ENCODE data around the gene GPR148.

- peak; percentile 7 to 13 for TF ChIP-seq CTCF (conservative IDR thresholded peaks at IDR 0.05 in 1 of 2, IDR thresholded peaks at IDR 0.05 in 1 of 2; ENCODE audit: extremely low read depth in 1 of 2, insufficient read depth in 1 of 2, low read depth in 1 of 2, low read length in 2 of 2)
- no peak for TF ChIP-seq EZH2 (IDR thresholded peaks at IDR 0.05; ENCODE audit: borderline replicate concordance, low read length)
Observed at GRCh38 chr2:130768191-130768855, 39.5 kb downstream of the GPR148 start.
